HG03520 (cell line): ENCODE data around the gene RAB44.

Experiments
- ATAC-seq: cut with Tn5 transposase; IDR thresholded peaks from one replicate; pipeline ENCODE4 v1.9.1; 2021; ENCODE audit warnings: mild to moderate bottlenecking, moderate library complexity; ENCODE audit not compliant: unreplicated experiment

RAB44 gene

DNA sequence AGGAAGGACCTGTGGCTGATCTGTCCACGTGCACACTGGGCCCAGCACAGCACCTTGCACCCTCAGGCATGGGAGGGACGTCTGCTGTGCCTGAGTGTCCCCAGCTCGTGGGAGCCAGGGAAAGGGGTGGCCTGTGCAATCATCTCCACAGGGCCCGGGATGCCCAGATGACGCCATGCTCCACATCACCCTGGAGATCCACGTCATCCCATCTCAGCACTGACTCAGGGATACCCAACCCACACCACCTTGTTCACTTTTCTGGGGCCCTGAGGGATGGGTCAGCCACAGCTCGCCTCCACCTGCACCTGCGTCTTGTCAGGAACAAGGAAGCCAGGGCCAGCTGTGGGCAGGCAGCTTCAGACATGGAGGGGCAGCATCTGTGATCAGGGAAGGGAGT lies 48.2 kb downstream of the RAB44 start:
- no peak for ATAC-seq

DNA sequence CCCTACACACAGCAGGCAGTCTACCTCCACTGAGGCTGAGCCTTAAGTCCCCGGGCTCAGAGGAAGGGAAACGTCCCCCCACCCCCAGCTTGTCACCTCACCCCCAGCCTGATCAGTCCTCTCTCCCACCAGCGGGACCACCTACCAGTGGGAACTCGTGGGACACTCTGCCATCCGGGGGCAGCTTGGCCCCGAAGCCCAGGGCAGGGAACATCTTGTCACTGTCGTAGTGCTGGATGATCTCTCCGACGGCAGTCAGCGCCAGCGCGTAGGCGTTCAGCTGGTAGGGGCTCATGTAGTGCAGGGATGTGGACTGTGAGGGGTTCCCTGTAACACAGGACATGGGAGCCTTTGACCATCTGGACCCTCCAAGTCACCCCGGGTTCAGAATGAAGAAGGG lies 48.6 kb downstream of the RAB44 start:
- no peak for ATAC-seq

DNA sequence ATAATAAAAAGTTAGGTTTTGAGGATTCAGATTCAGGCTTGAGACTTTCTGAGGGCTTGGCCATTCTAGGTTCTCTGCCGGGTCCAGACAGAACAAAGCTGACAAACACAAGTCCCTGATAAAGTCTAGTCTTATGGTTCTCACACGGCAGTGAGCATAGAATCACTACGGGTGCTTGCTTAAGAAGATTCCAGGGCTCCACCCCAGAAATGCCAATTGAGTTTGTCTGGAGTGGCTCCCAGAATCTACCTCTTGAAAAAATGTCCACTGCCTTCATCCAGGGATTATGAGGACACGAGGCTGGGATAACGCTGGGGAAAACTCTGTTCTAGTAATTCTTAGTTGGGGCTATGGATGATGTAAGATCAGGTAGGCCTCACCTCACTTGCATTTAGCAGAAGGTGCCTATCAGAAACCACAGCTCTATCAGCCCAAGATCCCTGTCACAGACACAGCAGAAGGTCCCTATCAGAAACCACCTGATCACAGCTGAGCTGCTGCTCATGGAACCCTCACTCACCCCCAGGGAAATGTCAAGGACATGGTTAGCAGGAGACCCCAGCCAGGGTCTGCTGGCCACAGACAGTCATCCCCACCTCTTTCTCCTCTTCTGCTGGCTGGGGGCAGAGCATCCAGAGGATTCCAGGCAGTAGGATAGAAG lies 52.3 kb downstream of the RAB44 start:
- no peak for ATAC-seq

DNA sequence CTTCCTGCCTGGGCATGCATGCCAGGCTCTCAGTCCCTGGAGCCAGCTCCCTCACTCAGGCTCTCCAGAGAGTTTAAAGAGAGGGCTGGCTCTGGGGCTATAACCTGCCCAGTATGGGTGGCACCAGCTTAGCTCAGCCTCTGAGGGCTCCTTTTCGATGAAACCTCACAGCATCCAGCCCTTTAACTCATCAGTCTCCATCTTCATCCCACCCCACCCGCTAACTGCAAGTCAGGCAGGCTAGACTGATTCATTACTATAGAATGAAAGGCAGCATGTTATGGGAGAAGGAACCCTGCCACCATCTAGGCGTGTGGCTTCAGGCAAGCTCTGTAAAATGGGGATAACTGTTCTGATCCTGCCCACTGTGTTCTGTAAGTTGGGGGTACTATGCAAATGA lies 53.5 kb downstream of the RAB44 start:
- no peak for ATAC-seq

DNA sequence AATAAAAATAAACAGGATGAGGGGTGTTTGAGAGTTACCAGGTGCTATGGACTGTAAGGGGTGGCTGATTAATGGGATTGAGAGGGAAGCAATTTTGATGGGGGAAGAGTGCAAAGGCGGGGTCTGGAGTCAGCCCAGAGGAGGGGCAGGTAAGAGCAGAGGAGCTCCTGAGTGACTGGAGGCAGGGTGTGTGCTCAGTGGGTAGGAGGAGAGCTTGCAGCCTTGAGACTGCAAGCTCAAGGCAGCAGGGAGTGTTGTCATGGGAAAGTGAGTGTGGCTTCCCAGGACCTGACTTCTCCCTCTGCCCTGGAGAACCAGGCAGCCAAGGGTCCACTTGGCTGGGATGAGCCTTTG lies 54.2 kb downstream of the RAB44 start:
- ATAC-seq, result no peak

DNA sequence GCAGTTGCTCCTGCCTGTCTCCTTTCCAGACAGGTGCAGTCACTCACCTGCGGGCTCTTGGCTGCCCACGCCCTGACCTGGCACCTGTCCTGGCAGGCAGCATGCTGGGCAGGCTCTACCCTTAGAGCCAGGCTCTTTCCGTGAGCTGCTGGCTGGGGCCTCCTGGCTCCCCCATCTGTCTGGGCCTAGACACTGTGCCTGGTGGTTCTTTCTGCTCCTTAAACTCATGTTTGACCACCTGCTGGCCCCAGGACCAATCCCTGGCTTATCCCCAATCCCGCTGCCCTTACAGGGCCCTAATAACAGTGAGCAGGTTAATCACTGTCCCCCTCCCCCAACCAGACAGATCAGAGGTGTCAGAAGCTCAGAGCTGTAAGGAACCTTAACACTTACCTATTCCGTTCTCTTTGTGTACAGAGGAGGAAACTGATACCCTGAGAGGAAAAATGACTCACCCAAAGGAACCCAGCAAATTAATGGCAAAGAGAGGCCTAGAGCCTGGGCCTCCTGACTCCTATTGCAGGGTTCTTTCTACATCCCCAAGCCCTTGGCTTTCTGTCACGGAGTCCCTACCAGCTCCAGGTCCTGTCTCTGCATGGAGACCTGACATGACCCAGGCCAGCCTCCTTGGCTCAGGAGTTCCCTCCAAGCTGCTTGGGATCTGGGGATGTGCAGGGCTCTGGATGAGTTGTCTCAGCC lies 54.7 kb downstream of the RAB44 start:
- no peak for ATAC-seq

DNA sequence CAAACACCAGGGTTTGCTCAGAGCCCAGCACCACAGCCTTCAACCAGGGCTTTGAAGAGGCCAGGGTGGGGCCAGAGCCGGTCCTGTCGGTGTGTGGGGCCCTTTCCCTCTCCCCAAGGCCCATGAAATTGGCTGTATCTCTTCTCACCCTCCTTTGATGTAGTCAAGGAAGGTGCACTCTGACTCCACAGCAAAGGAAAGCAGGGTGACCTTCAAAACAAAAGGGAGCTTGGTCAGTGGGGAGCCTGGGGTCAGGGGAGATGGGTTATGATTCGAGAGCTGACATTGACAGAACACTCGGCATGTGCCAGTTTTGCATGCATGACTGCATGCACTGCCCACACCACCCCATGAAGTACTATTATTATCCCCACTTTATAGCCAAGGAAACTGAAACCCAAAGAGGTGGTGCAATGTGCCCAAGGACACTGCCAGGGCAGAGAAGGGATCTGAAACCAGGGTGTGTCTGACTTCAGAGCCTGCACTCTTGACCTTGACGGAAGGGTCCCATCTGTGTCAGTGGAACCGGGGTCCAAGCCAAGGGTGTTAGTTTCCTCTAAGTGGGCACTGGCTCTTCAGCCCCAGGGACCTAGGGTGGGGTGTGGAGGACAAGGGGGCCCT lies 55.4 kb downstream of the RAB44 start:
- peak; percentile 37 for ATAC-seq

DNA sequence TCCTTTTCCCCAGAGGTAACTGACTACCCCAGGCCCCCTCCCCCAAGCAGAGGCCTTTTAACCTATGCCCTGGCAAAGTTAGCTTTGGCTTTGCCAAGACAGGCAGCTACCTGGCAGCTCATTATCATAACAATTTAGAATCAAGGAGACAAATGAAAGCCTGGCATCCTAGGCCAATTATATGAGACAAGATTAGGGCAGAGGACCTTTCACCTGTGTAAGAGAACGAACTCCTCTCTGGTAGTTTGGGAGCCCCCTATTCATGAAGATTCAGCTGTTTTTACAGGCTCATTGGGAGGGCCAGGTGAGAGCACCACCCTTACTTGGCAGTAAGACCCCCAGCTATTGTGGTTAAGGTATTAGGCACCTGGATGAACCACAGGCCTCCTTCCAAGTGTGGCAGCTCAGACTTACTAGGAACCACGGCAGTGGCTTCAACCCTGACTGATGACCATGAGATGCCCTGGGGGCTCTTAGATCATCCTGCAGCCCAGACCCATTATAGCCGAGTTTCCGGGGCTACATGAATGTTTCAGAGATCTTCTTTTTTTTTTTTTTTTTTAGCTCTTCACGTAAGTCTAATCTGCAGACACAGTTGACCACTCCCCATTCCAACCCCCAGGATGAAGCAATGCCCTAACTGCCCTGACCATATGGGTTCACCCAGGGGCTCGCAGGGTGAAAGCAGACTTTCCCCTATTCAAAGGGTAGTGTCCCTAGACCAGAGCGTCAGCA lies 56.2 kb downstream of the RAB44 start:
- ATAC-seq, result no peak

DNA sequence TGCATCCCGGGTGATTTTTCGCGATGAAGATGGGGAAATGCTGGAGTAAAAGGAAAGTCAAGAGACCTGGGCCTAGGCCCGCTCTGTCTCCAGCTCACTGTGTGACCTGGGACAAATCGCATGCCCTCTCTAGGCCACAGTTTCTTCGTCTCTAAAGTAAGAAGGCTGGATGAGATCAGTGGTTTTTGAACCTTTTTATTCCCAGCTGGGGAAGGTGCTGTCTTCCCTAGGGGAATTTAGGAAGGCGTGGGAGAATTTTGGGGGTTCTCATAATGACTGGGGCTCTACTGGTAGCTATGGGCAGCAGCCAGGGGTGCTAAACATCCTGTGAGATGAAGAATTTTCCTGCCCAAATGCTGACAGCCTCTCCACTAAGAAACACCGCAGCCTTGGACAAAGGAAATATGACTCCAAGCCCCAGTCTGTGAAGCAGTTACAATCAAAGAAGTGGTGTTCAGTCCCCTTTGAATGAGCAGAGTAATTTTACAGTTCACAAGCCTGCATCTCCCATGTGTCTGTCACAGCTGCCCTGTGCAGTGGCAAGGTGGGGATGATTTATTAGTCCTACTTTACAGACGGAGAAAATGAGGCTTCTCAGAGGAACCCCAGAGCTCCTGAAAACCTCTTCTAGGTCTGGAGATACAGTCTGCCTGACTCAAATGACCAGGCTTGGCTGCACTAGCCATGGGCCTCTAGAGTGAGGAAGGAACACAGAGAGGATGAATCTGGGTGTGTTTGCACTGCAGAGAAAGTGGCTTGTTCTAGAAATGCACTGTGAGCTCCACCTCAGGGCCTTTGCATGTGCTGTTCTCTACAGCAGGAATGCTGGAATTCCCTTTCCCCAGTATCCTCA lies 57.2 kb downstream of the RAB44 start:
- no peak for ATAC-seq

DNA sequence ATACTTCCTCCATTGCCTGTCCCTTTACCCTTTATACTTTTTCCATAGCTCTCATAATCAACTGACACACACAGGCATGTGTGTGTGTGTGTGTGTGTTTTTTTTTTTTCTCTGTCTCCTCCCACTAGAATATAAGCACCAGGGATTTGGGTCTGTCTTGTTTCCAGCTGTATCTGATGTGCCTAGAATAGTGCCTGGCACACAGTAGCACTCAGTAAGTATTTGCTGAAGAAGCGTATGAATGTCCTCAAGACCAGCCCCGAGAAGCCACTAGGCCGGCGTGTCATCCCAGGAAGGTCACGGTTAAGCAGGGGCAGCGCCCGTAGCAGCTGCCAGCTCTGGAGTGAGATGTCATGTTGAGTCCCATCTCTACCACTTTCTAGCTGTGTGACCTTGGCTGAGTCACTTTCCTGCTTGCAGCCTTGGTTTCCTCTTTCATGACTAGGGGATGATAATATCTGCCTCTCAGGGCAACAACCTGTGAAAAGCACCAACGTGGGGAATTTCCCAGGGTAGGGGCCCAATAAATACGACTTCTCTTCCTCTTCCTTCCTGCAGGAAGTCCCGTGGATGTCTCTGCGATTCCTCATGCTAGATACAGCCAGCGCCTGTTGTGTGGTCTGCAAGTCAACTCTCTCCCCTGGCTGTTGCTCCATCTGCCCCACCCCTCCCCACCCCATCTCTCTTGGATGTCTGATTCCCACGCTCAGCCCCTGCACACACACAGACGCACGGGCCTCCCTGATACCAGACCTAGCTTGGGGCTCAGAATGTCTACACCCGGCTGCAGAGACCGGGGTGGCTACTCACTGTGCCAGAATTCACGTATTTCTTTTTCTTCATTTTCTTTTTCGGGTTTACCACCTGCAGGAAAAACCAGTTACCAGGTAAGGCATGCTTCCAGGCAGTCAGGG lies 58.1 kb downstream of the RAB44 start:
- ATAC-seq, result no peak

DNA sequence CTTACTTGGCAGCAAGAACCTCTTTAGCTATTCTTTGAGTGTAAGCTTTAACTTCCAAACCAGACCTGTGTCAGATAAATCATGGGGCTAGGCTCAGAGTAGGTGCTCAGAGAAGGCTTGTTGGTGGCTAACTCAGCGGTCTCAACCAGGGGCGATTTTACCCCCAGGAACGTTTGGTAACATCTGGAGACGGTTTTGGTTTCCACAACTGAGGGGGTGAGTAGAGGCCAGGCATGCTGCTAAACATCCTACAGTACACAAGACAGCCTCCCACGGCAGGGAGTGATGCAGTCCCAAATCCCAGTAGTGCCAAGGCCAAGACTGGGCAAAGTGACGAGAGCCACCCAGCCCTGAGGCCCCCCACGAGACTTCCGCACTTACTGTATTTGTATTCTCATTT lies 59.2 kb downstream of the RAB44 start:
- no peak for ATAC-seq

DNA sequence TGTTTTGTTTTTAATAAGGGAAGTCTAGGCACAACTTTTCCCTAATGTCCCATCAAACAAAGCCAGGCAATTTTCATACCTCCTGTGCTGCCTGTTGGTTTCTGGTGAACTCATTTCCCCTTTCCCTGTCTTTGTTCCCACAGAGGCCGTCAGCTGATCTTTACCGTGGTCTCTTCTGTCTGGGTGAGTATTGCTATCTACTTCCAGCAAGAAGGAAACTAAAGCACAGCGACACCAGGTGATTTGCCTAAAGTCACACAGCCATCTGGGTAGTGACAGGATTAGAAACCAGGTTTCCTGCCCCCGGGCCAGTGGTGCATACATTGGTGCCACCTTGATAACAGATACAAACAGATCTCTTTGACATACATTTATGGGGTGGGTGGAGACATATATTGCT lies 59.6 kb downstream of the RAB44 start:
- ATAC-seq, result no peak

DNA sequence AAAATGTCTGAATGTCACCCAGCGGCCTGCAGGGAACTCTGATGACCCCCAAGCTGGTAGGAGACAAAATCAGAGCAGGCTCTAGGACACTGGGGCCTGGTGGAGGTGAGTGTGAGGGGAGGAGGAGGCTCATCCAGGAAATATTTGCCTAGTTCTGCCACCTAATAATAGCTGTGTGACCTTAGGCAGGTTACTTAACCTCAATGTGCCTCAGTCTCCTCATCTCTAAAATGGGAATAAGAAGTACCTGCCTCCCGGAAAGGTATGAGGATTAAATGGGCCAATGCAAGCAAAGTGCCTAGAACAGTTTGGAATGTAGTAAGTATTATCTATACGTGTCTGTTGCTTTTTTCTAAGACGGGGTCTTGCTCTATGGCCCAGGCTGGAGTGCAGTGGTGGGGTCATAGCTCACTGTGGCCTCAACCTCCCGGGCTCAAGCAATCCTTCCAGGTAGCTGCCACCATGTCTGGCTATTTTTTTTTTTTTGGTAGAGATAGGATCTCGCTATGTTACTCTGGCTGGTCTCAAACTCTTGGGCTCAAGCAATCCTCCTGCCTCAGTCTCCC lies 60.4 kb downstream of the RAB44 start:
- no peak for ATAC-seq

DNA sequence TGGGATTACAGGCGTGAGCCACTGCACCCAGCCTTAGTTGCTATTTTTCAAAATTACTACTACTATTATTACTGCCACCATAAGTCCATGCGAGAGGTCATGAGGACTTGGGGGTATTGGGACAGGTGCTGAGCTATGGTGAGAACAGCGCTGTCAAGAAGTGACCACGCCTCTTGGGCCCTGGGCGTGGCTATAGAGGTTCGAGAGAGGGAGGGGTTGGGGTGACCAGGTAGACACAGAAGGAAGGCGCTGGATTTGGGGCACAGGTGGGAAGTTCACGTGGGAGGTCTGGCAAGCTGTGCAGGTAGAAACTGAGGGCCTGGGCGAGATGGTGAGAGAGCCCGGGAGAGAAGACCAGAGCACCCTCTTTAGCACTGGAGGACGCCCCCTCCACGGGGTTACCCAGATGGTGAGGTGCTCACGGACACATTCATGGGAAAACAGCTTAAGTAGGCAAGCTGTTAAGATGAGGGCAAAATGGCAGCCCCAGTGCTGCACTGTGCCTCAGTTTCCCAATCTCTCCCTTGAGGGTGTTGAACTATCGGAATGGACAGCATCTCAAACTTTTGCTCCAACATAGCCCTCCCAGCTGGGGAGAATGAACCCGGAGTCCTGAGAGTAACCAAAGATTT lies 61.0 kb downstream of the RAB44 start:
- no peak for ATAC-seq

DNA sequence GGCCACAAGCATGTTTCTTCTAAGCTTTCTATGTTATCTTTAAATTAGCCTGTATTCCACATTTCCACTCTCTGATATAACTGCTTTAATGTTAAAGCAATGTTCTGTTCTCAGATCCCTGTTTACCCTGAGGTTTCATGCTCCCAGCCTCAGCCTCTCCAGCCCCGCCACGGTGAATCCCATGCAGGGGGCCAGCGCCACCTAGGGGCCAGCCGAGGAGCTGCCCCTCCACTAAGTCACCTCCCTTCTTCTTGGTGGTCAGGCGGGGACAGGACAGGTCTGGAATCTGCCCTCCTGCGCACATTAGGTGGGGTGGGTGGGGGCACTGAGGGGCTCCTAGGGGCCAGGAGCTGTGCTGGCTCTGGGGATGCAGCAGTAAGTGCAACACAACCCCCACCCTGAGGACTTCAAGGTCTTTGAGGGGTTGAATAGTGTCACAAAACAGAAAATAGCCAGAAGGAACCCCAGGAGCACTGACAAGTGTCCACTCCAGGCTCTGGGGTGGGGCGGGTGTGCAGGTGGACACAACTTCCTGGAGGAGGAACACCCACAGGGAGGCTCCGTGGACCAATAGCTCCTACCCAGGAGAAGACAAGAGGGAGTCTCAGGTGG lies 61.6 kb downstream of the RAB44 start:
- no peak for ATAC-seq

DNA sequence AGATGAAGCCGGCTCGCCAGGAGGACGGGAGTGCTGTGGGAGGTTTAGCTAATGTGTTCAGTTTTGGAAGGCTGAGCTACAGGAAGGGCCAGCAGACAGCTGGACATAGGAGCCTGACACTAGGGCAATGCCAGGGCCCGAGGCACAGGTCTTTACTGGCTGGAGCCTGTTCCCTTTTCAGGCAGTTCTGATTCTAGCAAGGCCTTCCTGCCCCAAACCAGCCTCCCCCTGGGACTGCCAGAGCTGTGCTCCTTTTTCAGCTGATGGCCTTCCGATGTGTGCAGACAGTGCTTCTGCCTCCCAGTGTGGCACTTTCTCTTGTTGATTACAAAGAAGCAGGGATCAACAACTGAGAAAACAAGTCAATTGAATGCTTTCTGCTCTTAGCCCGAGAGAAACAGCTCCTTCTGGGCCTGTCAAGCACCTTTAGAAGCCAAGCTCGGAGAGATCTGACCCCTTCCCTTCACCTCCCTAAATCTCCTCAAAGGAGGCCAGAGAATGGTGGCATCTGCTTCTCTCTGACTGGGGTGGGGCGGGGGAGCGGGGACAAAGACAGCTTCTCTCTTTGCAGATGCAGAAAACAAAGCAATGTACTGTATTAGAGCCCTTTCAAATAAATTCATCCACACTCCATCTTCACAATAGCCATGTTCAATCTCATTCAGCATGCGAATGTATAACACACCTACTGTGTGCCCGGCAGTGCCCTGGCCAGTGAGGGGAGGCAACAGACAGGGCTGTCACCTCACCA lies 63.2 kb downstream of the RAB44 start:
- ATAC-seq, result no peak

DNA sequence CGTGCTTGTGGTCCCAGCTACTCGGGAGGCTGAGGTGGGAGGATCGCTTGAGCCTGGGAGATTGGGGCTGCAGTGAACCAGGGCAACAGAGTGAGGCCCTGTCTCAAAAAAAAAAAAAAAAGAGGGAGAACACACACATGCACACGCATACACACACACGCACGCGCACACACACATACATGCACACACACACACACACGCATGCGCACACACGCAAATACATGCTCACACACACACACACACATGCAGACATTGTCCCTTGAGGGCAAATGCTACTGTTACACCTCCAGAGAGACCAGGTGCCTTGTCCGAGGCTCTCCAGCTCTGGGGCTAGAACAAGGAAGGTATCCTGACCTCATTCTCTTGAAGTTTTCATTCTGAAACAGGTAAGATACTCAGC lies 64.5 kb downstream of the RAB44 start:
- no peak for ATAC-seq

DNA sequence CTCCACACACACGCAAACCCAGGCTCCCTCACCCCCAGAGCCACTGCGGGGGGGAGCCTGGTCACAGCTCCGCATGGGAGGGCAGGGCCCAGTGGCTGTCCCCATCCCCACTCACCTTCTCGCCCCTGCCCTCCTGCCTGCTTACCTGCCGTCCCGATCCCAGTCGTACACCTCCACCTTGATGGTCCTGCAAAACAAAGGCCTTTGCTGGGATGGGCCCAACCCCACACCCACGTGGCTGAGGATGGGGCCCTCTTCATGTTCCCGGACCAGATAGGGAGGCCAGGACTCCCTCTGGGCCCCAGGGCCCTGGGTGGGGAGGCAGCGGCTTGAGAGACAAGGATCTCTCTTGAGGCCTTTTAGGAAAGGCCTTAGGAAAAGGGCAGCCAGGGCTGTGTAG lies 67.6 kb downstream of the RAB44 start:
- ATAC-seq, result no peak
